Astrocyte (in vitro differentiated cells and primary cell): ENCODE data around the gene PCDHB8.
"Not testable (repeated sequence)": the region's sequence is repeated elsewhere in the genome, so short reads cannot be mapped to it uniquely, and the experiment has no call there.

Source experiments
- CTCF ChIP-seq: IDR thresholded peaks from 2 replicates; pipeline ENCODE4 v1.5.1; 2011; ENCODE audit warnings: low read depth, mild to moderate bottlenecking, inconsistent platforms, low read length, moderate library complexity; ENCODE audit not compliant: insufficient read depth
- EZH2 ChIP-seq: IDR thresholded peaks from 2 replicates; pipeline ENCODE4 v1.6.1; 2012; ENCODE audit warnings: mild to moderate bottlenecking, low read length, inconsistent platforms; ENCODE audit not compliant: insufficient read depth

- TF ChIP-seq CTCF, EZH2: not testable (repeated sequence)
Measured at GRCh38 chr5:141177577-141178191, at the start of gene PCDHB8.
